NCI-H2196 (cell line): ENCODE measurements around the gene NOX5.
"Not testable (repeated sequence)": the region's sequence is repeated elsewhere in the genome, so short reads cannot be mapped to it uniquely, and the experiment has no call there.

ENCODE experiments used
- DNase-seq: peaks from one replicate; lab custom pipeline; 2025; ENCODE audit not compliant: unreplicated experiment; lab: John Stamatoyannopoulos, UW

The NOX5 gene

GRCh38 chr15:69049976-69050375, 35.5 kb downstream of the NOX5 start:
- no peak for DNase-seq

- DNase-seq: no peak
These were observed 40.8 kb downstream of the NOX5 start for GRCh38 chr15:69055251-69055650.

GRCh38 chr15:69056365-69056764, 41.9 kb downstream of the NOX5 start:
- DNase-seq: no peak

GRCh38 chr15:69058830-69059556, 44.5 kb downstream of the NOX5 start:
- DNase-seq: peak; percentile 82

GRCh38 chr15:69059557-69059943, 45.1 kb downstream of the NOX5 start:
- no peak for DNase-seq

GRCh38 chr15:69060041-69060481, 45.6 kb downstream of the NOX5 start:
- DNase-seq: no peak

GRCh38 chr15:69060744-69061143, 46.2 kb downstream of the NOX5 start:
- DNase-seq: no peak

- DNase-seq: no peak
These were observed 46.9 kb downstream of the NOX5 start for GRCh38 chr15:69061414-69061842.

GRCh38 chr15:69064649-69065048, 50.2 kb downstream of the NOX5 start:
- no peak for DNase-seq

- DNase-seq: no peak
These were observed 51.8 kb downstream of the NOX5 start for GRCh38 chr15:69066007-69066995.

- DNase-seq: no peak
These were observed 52.8 kb downstream of the NOX5 start for GRCh38 chr15:69067296-69067695.

- no peak for DNase-seq
These were observed 53.7 kb downstream of the NOX5 start for GRCh38 chr15:69068157-69068556.

- DNase-seq: not testable (repeated sequence)
These were observed 54.8 kb downstream of the NOX5 start for GRCh38 chr15:69069290-69069689.

- DNase-seq: no peak
These were observed 55.5 kb downstream of the NOX5 start for GRCh38 chr15:69069996-69070395.

GRCh38 chr15:69070396-69070795, 55.9 kb downstream of the NOX5 start:
- DNase-seq: no peak

- DNase-seq: no peak
These were observed 56.8 kb downstream of the NOX5 start for GRCh38 chr15:69071260-69071659.

GRCh38 chr15:69072906-69073305, 58.4 kb downstream of the NOX5 start:
- DNase-seq: no peak

GRCh38 chr15:69074001-69074842, 59.7 kb downstream of the NOX5 start:
- no peak for DNase-seq

- DNase-seq: no peak
These were observed 60.3 kb downstream of the NOX5 start for GRCh38 chr15:69074843-69075224.

- no peak for DNase-seq
These were observed 60.9 kb downstream of the NOX5 start for GRCh38 chr15:69075440-69075839.

GRCh38 chr15:69076756-69077155, 62.3 kb downstream of the NOX5 start:
- no peak for DNase-seq
